Mononuclear cell (primary cell): ENCODE measurements around the gene PHC2. TPM values are rescaled to one million over a fixed set of nuclear protein-coding genes. Genes with fewer than 3 reads are reported as not detected.

Source experiments
- H3K27me3 ChIP-seq: 2 replicates; pipeline ENCODE4 v1.6.0; 2011; ENCODE audit warnings: low read length, control low read depth; ENCODE audit not compliant: insufficient read depth
- H3K4me1 ChIP-seq: 2 replicates; pipeline ENCODE4 v1.5.1; 2011; ENCODE audit warnings: mild to moderate bottlenecking, low read length, control low read depth; ENCODE audit not compliant: insufficient read depth
- H3K4me3 ChIP-seq: 2 replicates; pipeline ENCODE4 v1.5.1; 2011; ENCODE audit warnings: mild to moderate bottlenecking, low read length, moderate library complexity
- H3K9me3 ChIP-seq: 2 replicates; pipeline ENCODE4 v1.5.1; 2011; ENCODE audit warnings: low read depth, mild to moderate bottlenecking, control low read depth, low read length
- total RNA-seq: library from RNA; depleted of rRNA; stranded (reverse); fragments of >200 nt; gene quantifications from one replicate; pipeline ENCODE4 v1.2.3, GENCODE V29; 2012

Gene PHC2
- total RNA-seq, 1 donor, result 55.6 TPM

GRCh38 chr1:33462405-33463164 lies 31.7 kb upstream of the PHC2 start:
- H3K4me3 ChIP-seq, result no peak overlapping the region
- peaks cover 42% of the 10 kb centered on the region for H3K4me1 ChIP-seq
- H3K27me3 ChIP-seq, result no peaks in the 10 kb centered on the region
- no peaks in the 10 kb centered on the region for H3K9me3 ChIP-seq

- Histone ChIP-seq H3K4me1 (peaks cover 46% of the 10 kb centered on the region), H3K4me3 (no peak overlapping the region)
Observed at GRCh38 chr1:33460947-33461629, 30.2 kb upstream of the PHC2 start.

GRCh38 chr1:33460144-33460543 lies 29.2 kb upstream of the PHC2 start:
- Histone ChIP-seq H3K4me3 (no peak overlapping the region), H3K27me3 (no peaks in the 10 kb centered on the region), H3K4me1 (peaks cover 56% of the 10 kb centered on the region), H3K9me3 (no peaks in the 10 kb centered on the region)

More at GRCh38 chr1:33460947-33461629, 30.2 kb upstream of the PHC2 start:
- Histone ChIP-seq H3K27me3 (no peaks in the 10 kb centered on the region), H3K9me3 (no peaks in the 10 kb centered on the region)

- Histone ChIP-seq H3K4me3 (no peak overlapping the region), H3K4me1 (peaks cover 57% of the 10 kb centered on the region), H3K27me3 (no peaks in the 10 kb centered on the region), H3K9me3 (no peaks in the 10 kb centered on the region)
Observed at GRCh38 chr1:33459691-33460090, 28.8 kb upstream of the PHC2 start.

GRCh38 chr1:33456502-33456886 lies 25.6 kb upstream of the PHC2 start:
- H3K4me1 ChIP-seq, result peaks cover 39% of the 10 kb centered on the region
- no peaks in the 10 kb centered on the region for H3K27me3 ChIP-seq
- H3K9me3 ChIP-seq, result no peaks in the 10 kb centered on the region
- no peak overlapping the region for H3K4me3 ChIP-seq

GRCh38 chr1:33455539-33456501 lies 24.9 kb upstream of the PHC2 start:
- no peaks in the 10 kb centered on the region for H3K27me3 ChIP-seq

GRCh38 chr1:33454646-33455282 lies 23.9 kb upstream of the PHC2 start:
- Histone ChIP-seq H3K9me3 (no peaks in the 10 kb centered on the region), H3K4me1 (peaks cover 22% of the 10 kb centered on the region), H3K4me3 (no peak overlapping the region), H3K27me3 (no peaks in the 10 kb centered on the region)

More at GRCh38 chr1:33455539-33456501, 24.9 kb upstream of the PHC2 start:
- Histone ChIP-seq H3K9me3 (no peaks in the 10 kb centered on the region), H3K4me1 (peaks cover 32% of the 10 kb centered on the region), H3K4me3 (no peak overlapping the region)

- no peak overlapping the region for H3K4me3 ChIP-seq
- peaks cover under 1% of the 10 kb centered on the region for H3K4me1 ChIP-seq
- H3K27me3 ChIP-seq, result no peaks in the 10 kb centered on the region
- H3K9me3 ChIP-seq, result no peaks in the 10 kb centered on the region
Observed at GRCh38 chr1:33446590-33446989, 15.7 kb upstream of the PHC2 start.

GRCh38 chr1:33445108-33445507 lies 14.2 kb upstream of the PHC2 start:
- no peaks in the 10 kb centered on the region for H3K27me3 ChIP-seq
- H3K9me3 ChIP-seq, result no peaks in the 10 kb centered on the region
- no peak overlapping the region for H3K4me3 ChIP-seq
- H3K4me1 ChIP-seq, result peaks cover 11% of the 10 kb centered on the region

- H3K9me3 ChIP-seq, result no peaks in the 10 kb centered on the region
- H3K27me3 ChIP-seq, result no peaks in the 10 kb centered on the region
- H3K4me1 ChIP-seq, result peaks cover 11% of the 10 kb centered on the region
- H3K4me3 ChIP-seq, result no peak overlapping the region
Observed at GRCh38 chr1:33443705-33444180, 12.8 kb upstream of the PHC2 start.

- H3K4me3 ChIP-seq, result no peak overlapping the region
- no peaks in the 10 kb centered on the region for H3K27me3 ChIP-seq
- no peaks in the 10 kb centered on the region for H3K9me3 ChIP-seq
- H3K4me1 ChIP-seq, result peaks cover 11% of the 10 kb centered on the region
Observed at GRCh38 chr1:33443080-33443704, 12.3 kb upstream of the PHC2 start.

- no peaks in the 10 kb centered on the region for H3K27me3 ChIP-seq
- no peaks in the 10 kb centered on the region for H3K9me3 ChIP-seq
- no peak overlapping the region for H3K4me3 ChIP-seq
- peaks cover 11% of the 10 kb centered on the region for H3K4me1 ChIP-seq
Observed at GRCh38 chr1:33442141-33442540, 11.2 kb upstream of the PHC2 start.

- Histone ChIP-seq H3K9me3 (no peaks in the 10 kb centered on the region), H3K4me1 (peaks cover 11% of the 10 kb centered on the region), H3K27me3 (no peaks in the 10 kb centered on the region), H3K4me3 (no peak overlapping the region)
Observed at GRCh38 chr1:33441088-33441745, 10.3 kb upstream of the PHC2 start.

- H3K27me3 ChIP-seq, result no peaks in the 10 kb centered on the region
- no peak overlapping the region for H3K4me3 ChIP-seq
- no peaks in the 10 kb centered on the region for H3K9me3 ChIP-seq
- peaks cover 11% of the 10 kb centered on the region for H3K4me1 ChIP-seq
Observed at GRCh38 chr1:33439662-33440061, 8.8 kb upstream of the PHC2 start.
